Mucosa of rectum (tissue), 2 donors: ENCODE measurements around the gene COMMD10.

Experiments used
- H3K27ac ChIP-seq, 2 donors: one replicate each; pipeline ENCODE4 v1.7.0; 2013; ENCODE audit warnings: inconsistent platforms in 2 of 2, low read depth in 2 of 2, low read length in 2 of 2
- H3K27me3 ChIP-seq, 2 donors: one replicate each; pipeline ENCODE4 v1.7.0; 2013; ENCODE audit warnings: low read length in 2 of 2; ENCODE audit not compliant: control insufficient read depth in 2 of 2, insufficient read depth in 2 of 2
- H3K36me3 ChIP-seq, 2 donors: one replicate each; pipeline ENCODE4 v1.7.0; 2013; ENCODE audit warnings: low read length in 2 of 2; ENCODE audit not compliant: control insufficient read depth in 2 of 2, insufficient read depth in 2 of 2
- H3K4me1 ChIP-seq, 2 donors: one replicate each; pipeline ENCODE4 v1.7.0; 2013; ENCODE audit warnings: low read length in 2 of 2, mild to moderate bottlenecking in 1 of 2; ENCODE audit not compliant: control insufficient read depth in 2 of 2, insufficient read depth in 2 of 2
- H3K4me3 ChIP-seq, 2 donors: one replicate each; pipeline ENCODE4 v1.7.0; 2013; ENCODE audit warnings: low read length in 2 of 2
- H3K9ac ChIP-seq, 2 donors: one replicate each; pipeline ENCODE4 v1.7.0; 2013; ENCODE audit warnings: low read length in 2 of 2, low read depth in 1 of 2, mild to moderate bottlenecking in 1 of 2
- H3K9me3 ChIP-seq, 2 donors: one replicate each; pipeline ENCODE4 v1.7.0; 2013; ENCODE audit warnings: low read length in 2 of 2; ENCODE audit not compliant: control insufficient read depth in 2 of 2
- donor health status: healthy.
- donor health status: Normal muscosa, but diverticular disease.

The COMMD10 gene

GRCh38 chr5:116318091-116318854, 233.4 kb downstream of the COMMD10 start:
- H3K27ac ChIP-seq = no peak overlapping the region
- H3K9ac ChIP-seq = no peak overlapping the region
- H3K36me3 ChIP-seq = peaks cover 5 to 8% of the 10 kb centered on the region in 2 donors
- no peaks in the 10 kb centered on the region for H3K4me1 ChIP-seq
- no peaks in the 10 kb centered on the region for H3K9me3 ChIP-seq
- H3K4me3 ChIP-seq = no peak overlapping the region
- no peaks in the 10 kb centered on the region for H3K27me3 ChIP-seq

GRCh38 chr5:116320486-116320885, 235.7 kb downstream of the COMMD10 start:
- Histone ChIP-seq H3K27ac (no peak overlapping the region), H3K36me3 (peaks cover 5% of the 10 kb centered on the region in 2 donors), H3K9me3 (no peaks in the 10 kb centered on the region), H3K4me3 (no peak overlapping the region), H3K9ac (no peak overlapping the region), H3K4me1 (no peaks in the 10 kb centered on the region), H3K27me3 (no peaks in the 10 kb centered on the region)

GRCh38 chr5:116329503-116329902, 244.7 kb downstream of the COMMD10 start:
- Histone ChIP-seq H3K4me1 (no peaks in the 10 kb centered on the region), H3K27me3 (no peaks in the 10 kb centered on the region), H3K27ac (no peak overlapping the region), H3K4me3 (no peak overlapping the region), H3K9me3 (peaks cover 3 to 4% of the 10 kb centered on the region in 2 donors), H3K9ac (no peak overlapping the region), H3K36me3 (no peaks in the 10 kb centered on the region)

GRCh38 chr5:116340799-116341198, 256.0 kb downstream of the COMMD10 start:
- no peaks in the 10 kb centered on the region for H3K36me3 ChIP-seq
- H3K9ac ChIP-seq = no peak overlapping the region
- H3K27ac ChIP-seq = no peak overlapping the region
- H3K27me3 ChIP-seq = no peaks in the 10 kb centered on the region
- no peak overlapping the region for H3K4me3 ChIP-seq
- no peaks in the 10 kb centered on the region for H3K4me1 ChIP-seq
- no peaks in the 10 kb centered on the region for H3K9me3 ChIP-seq
